Mucosa of descending colon (tissue), 3 donors: ENCODE measurements around the gene ARHGAP4. TPM values are rescaled to one million over a fixed set of nuclear protein-coding genes. Genes with fewer than 3 reads are reported as not detected.

Source experiments
- ATAC-seq: fragments of 200-7000 bp; cut with Tn5 transposase; one replicate; pipeline ENCODE4 v1.9.1; 2020; ENCODE audit warnings: mild to moderate bottlenecking, moderate library complexity
- DNase-seq, 3 donors: peaks; one replicate each; pipeline ENCODE4 v3.0.0-alpha.2; 2020
- H3K36me3 ChIP-seq: fragments of 200-600 bp; one replicate; pipeline ENCODE4 v1.8.0; 2021; ENCODE audit warnings: low read depth, mild to moderate bottlenecking
- H3K4me1 ChIP-seq: fragments of 200-600 bp; one replicate; pipeline ENCODE4 v1.8.0; 2021; ENCODE audit warnings: low read depth, mild to moderate bottlenecking
- H3K4me3 ChIP-seq: fragments of 200-600 bp; one replicate; pipeline ENCODE4 v1.8.0; 2021; ENCODE audit warnings: mild to moderate bottlenecking
- H3K9me3 ChIP-seq: fragments of 200-600 bp; one replicate; pipeline ENCODE4 v1.8.0; 2021; ENCODE audit warnings: mild to moderate bottlenecking
- intact Hi-C, 2 donors: fragments of 100-400 bp; cut with DNase I in 1 of 2; cut with micrococcal nuclease in 1 of 2; formaldehyde crosslinking; loops; one replicate each; pipeline versions ENCODE4 v1.11.0 to v1.11.1; 2022; cut with DNase I, micrococcal nuclease
- total RNA-seq, 3 donors: library from RNA; stranded (reverse); fragmentation: NEBNext Ultra II Directional in 2 of 3; extraction: Animal tissue kit (Norgen Biotek cat#: 25700) in 2 of 3; gene quantifications; one replicate each; pipeline versions ENCODE4 v1.2.1 to v1.2.4, GENCODE V29; 2021 to 2023
- TF ChIP-seq, protein P1 (sequence below): fragments of 200-600 bp; IDR thresholded peaks from one replicate; pipeline ENCODE4 v1.8.0; 2022; ENCODE audit warnings: antibody characterized with exemption, mild to moderate bottlenecking
- donor health status: DM: no; HTN: no; CAD: no; lungs with moderate emphysema.
- donor health status: DM: no; HTN: no; CAD: no.
- donor health status: DM: no; HTN: yes; CAD: no.

Gene ARHGAP4
- total RNA-seq, 3 donors from 2014 or later, result 35.0 to 47.8 (median 36.7) TPM

DNA sequence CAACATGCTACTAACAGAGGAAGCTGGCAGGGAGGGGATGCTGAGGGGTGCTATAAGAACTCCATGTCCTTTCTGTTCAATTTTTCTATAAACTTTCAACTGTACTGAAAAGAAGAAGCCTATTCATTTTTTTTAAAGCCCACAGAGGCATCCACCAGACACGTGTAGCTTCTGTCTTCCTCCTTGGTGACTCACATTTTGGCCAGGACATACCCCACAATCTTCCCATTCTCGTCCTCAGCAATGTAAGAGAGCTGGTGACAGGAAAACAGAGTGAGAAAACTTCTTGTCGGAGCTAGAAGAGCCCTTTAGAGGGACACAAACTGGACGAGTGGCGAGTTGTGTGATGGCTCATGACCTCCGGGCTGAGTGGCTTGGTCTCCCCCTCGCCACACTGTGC lies 7.7 kb upstream of the ARHGAP4 start:
- Histone ChIP-seq H3K4me1 (peaks cover 9% of the 10 kb centered on the region), H3K36me3 (no peaks in the 10 kb centered on the region), H3K4me3 (no peak overlapping the region), H3K9me3 (no peaks in the 10 kb centered on the region)
- TF ChIP-seq, protein P1, sequence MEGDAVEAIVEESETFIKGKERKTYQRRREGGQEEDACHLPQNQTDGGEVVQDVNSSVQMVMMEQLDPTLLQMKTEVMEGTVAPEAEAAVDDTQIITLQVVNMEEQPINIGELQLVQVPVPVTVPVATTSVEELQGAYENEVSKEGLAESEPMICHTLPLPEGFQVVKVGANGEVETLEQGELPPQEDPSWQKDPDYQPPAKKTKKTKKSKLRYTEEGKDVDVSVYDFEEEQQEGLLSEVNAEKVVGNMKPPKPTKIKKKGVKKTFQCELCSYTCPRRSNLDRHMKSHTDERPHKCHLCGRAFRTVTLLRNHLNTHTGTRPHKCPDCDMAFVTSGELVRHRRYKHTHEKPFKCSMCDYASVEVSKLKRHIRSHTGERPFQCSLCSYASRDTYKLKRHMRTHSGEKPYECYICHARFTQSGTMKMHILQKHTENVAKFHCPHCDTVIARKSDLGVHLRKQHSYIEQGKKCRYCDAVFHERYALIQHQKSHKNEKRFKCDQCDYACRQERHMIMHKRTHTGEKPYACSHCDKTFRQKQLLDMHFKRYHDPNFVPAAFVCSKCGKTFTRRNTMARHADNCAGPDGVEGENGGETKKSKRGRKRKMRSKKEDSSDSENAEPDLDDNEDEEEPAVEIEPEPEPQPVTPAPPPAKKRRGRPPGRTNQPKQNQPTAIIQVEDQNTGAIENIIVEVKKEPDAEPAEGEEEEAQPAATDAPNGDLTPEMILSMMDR, result no peak
- intact Hi-C loops, result no loop called here
- DNase-seq (no peak), ATAC-seq (no peak)

DNA sequence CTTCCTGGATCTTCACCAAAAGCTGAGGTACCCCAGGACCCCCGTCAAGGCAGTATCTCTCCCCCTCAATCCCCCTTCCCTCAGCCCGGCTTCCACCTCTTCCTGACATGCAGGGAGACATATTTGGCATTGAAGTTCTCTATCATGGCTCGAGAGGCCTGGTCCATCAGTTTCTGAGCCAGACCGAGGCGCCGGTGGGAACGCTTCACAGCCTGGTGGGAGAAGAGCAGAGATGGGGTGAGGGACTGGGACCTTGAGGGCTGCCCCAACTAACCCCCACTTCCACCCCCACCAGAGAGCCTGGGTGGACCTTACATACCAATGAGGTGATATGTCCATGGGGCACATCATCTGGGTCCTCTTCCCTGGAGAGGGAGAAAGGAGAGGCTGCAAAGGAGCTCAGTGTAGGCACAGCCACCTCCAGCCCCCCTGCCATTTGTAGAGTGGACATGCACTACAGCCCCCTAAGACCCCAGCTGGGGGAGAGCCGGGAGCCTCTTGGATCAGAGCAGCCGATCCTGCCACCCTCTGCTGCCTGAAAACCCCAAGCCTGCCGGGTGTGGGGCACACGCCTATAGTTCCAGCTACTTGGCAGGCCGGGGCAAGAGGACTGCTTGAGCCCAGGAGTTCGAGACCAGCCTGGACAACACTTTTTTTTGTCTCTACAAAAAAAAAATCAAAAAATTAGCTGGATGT lies 6.3 kb upstream of the ARHGAP4 start:
- H3K4me3 ChIP-seq, result no peak overlapping the region
- intact Hi-C loops, result no loop called here
- H3K4me1 ChIP-seq, result peaks cover 10% of the 10 kb centered on the region
- H3K36me3 ChIP-seq, result no peaks in the 10 kb centered on the region
- DNase-seq (no peak), ATAC-seq (no peak)
- no peaks in the 10 kb centered on the region for H3K9me3 ChIP-seq
- TF ChIP-seq, protein P1, result no peak

DNA sequence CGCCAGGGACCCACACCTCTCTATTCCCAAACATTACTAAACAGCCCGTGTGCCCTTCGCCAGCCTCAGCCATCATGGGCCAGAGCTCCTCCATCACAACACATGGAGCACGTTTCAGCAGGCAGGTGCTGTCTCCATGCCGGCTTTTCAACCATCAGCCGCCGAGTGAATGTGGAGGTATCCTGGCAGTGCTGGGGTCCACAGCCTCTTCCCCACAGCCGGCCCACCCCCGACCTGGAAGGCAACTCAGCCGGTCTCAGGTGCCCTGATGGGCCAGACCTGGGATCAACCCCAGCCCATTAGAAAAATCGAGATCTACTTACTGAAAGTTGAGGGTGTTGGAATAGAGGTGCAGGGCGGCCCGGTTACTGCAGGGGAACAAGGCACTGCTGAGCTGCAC lies 5.7 kb upstream of the ARHGAP4 start:
- H3K36me3 ChIP-seq, result no peaks in the 10 kb centered on the region
- TF ChIP-seq, protein P1, result no peak
- peaks cover 10% of the 10 kb centered on the region for H3K4me1 ChIP-seq
- ATAC-seq, result no peak
- H3K9me3 ChIP-seq, result no peaks in the 10 kb centered on the region
- no peak overlapping the region for H3K4me3 ChIP-seq
- DNase-seq, result no peak
- intact Hi-C loops, result no loop called here

DNA sequence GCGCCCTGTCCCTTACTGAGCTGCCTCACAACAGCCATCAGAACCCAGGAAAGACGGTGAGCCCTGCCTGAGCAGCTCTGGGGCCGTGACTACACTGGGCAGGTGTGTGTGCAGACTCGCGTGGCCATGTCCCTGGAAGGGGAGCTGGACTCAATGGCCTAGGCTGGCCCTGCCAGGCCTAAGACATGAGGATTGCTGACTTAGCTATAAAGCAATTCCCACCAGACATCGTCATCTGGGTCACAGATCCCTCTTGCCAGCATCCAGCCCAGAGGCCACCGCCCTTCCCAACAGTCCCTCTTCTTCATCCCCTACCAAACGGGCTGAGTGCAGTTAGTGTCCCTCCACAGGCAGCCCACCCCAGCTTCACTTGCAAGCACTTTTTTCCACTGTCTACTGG lies 5.1 kb upstream of the ARHGAP4 start:
- Histone ChIP-seq H3K36me3 (no peaks in the 10 kb centered on the region), H3K4me3 (no peak overlapping the region), H3K9me3 (no peaks in the 10 kb centered on the region), H3K4me1 (peaks cover 10% of the 10 kb centered on the region)
- intact Hi-C loops, result no loop called here
- DNase-seq (no peak), ATAC-seq (no peak)
- TF ChIP-seq, protein P1, result no peak

DNA sequence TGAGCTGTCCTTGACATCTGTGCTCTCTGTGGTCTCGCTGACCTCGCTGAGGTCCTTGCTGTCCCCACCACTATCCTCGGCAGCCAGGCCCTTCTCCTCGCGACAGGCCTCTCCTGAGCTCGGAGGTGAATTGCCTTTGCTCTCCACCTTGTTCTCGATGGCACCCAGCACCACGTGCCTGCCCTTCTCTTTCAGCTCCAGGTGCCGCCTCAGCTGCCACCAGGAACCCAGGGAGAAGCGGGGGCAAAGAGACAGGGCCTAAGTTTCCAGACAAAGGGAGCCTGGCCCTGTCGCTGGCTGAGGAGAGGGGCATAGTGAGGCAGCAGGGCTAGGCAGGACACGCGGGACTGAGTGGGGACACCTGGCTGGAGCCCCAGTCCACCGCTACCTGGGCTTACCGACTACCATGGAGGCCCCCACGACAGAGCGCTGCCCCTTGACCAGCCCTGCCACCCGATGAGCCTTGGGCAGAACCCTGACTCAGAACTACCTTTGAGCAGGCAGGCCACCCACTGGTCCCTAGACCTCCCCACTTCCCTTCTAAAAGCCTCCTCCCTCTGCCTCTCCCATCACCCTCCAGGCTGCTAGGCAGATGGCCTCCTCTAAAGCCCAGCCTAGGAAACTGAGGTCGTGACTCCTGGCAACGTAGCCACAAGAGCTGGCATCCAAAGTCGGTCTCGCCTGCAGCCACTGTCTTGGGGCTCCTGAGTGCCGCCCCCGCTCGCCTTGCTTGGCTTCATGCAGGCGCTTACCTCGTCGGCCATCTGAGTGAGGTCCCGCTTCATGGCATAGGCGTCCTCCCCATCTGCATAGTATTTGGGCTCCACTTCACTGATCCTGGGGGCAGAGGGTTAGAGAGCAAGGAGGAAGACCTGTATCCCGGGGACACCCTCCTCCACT lies 4.2 kb upstream of the ARHGAP4 start:
- Histone ChIP-seq H3K4me1 (peaks cover 10% of the 10 kb centered on the region), H3K36me3 (no peaks in the 10 kb centered on the region), H3K4me3 (no peak overlapping the region), H3K9me3 (no peaks in the 10 kb centered on the region)
- intact Hi-C loops, result no loop called here
- DNase-seq (peak in 1 of 3 donors; percentile 51), ATAC-seq (no peak)
- TF ChIP-seq, protein P1, result no peak
